ENCODE results near the gene CLIC6.

GRCh38 chr21:34642211-34643075 lies 26.4 kb upstream of the CLIC6 start:
- TF ChIP-seq, protein P1, sequence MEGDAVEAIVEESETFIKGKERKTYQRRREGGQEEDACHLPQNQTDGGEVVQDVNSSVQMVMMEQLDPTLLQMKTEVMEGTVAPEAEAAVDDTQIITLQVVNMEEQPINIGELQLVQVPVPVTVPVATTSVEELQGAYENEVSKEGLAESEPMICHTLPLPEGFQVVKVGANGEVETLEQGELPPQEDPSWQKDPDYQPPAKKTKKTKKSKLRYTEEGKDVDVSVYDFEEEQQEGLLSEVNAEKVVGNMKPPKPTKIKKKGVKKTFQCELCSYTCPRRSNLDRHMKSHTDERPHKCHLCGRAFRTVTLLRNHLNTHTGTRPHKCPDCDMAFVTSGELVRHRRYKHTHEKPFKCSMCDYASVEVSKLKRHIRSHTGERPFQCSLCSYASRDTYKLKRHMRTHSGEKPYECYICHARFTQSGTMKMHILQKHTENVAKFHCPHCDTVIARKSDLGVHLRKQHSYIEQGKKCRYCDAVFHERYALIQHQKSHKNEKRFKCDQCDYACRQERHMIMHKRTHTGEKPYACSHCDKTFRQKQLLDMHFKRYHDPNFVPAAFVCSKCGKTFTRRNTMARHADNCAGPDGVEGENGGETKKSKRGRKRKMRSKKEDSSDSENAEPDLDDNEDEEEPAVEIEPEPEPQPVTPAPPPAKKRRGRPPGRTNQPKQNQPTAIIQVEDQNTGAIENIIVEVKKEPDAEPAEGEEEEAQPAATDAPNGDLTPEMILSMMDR (IDR thresholded peaks at IDR 0.05): no peak
- no peak for TF ChIP-seq POLR2A (IDR thresholded peaks at IDR 0.05)

All from testis (tissue), 2 donors.